ENCODE data around the gene SARS2.
"Not testable (repeated sequence)": the region's sequence is repeated elsewhere in the genome, so short reads cannot be mapped to it uniquely, and the experiment has no call there.

SARS2 gene, protein sequence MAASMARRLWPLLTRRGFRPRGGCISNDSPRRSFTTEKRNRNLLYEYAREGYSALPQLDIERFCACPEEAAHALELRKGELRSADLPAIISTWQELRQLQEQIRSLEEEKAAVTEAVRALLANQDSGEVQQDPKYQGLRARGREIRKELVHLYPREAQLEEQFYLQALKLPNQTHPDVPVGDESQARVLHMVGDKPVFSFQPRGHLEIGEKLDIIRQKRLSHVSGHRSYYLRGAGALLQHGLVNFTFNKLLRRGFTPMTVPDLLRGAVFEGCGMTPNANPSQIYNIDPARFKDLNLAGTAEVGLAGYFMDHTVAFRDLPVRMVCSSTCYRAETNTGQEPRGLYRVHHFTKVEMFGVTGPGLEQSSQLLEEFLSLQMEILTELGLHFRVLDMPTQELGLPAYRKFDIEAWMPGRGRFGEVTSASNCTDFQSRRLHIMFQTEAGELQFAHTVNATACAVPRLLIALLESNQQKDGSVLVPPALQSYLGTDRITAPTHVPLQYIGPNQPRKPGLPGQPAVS
- 2.4 to 6.7 (median 4.0) reads per million in 9 experiments for total RNA-seq

- no peaks in the 10 kb centered on the region for H3K27me3 Mint-ChIP-seq
- peak within 1 kb of the TSS; percentile 98 to 99 for H3K27ac Mint-ChIP-seq
- H3K36me3 Mint-ChIP-seq (ENCODE audit: insufficient read depth) = peaks cover 31% of the 10 kb centered on the region
- DNase-seq (peak; percentile 88 to 98 (median 93)), ATAC-seq (replicated peaks) (peak; percentile 53)
- peak within 1 kb of the TSS; percentile 96 to 98 for H3K4me3 Mint-ChIP-seq
- H3K9me3 Mint-ChIP-seq = no peaks in the 10 kb centered on the region
- H3K4me1 Mint-ChIP-seq (ENCODE audit: low read depth in 2 of 2) = peaks cover 46 to 52% of the 10 kb centered on the region in 2 donors
Observed at GRCh38 chr19:38929929-38930775, at the start of gene SARS2. Gene SARS2 (minus strand): TSS chr19:38930763. CDS start chr19:38930736, 27 bp downstream.

DNA sequence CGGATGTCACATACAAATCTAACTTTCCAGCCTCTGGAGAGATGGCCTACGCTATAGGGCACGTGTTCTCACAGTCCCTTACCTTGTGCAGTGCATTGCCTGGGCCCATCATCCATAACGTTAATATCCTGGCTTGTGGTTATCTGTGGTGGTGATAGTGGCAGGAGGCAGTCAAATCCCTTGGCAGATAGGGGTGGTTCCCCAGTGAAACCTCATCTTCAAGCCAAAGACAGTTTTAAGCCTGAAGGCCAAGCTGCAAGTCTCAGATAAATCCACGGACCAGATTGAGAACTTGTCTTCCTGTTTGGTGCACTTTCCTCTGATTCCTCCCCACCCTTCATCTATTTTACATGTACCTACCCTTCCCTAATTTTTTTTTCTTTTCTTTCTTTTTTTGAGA is 49.2 kb upstream of the SARS2 start:
- no peak overlapping the region for H3K27ac Mint-ChIP-seq
- ATAC-seq (replicated peaks) (no peak), DNase-seq (no peak)
- H3K9me3 Mint-ChIP-seq = no peaks in the 10 kb centered on the region
- H3K27me3 Mint-ChIP-seq = peaks cover 15 to 30% of the 10 kb centered on the region in 2 donors
- no peaks in the 10 kb centered on the region for H3K36me3 Mint-ChIP-seq (ENCODE audit: insufficient read depth)
- H3K4me1 Mint-ChIP-seq (ENCODE audit: low read depth in 2 of 2) = peaks cover 5 to 14% of the 10 kb centered on the region in 2 donors
- no peak overlapping the region for H3K4me3 Mint-ChIP-seq

GRCh38 chr19:38978326-38978689 is 47.7 kb upstream of the SARS2 start:
- Mint-ChIP-seq H3K36me3 (ENCODE audit: insufficient read depth) (no peaks in the 10 kb centered on the region), H3K4me1 (ENCODE audit: low read depth in 2 of 2) (peaks cover 5 to 14% of the 10 kb centered on the region in 2 donors), H3K27me3 (peaks cover 21 to 38% of the 10 kb centered on the region in 2 donors), H3K27ac (no peak overlapping the region), H3K9me3 (no peaks in the 10 kb centered on the region), H3K4me3 (no peak overlapping the region)
- DNase-seq (no peak), ATAC-seq (replicated peaks) (no peak)

GRCh38 chr19:38977445-38978325 is 47.1 kb upstream of the SARS2 start:
- ATAC-seq (replicated peaks) (no peak), DNase-seq (no peak)
- H3K36me3 Mint-ChIP-seq (ENCODE audit: insufficient read depth) = no peaks in the 10 kb centered on the region
- no peak overlapping the region for H3K4me3 Mint-ChIP-seq
- peaks cover 21 to 38% of the 10 kb centered on the region in 2 donors for H3K27me3 Mint-ChIP-seq
- H3K27ac Mint-ChIP-seq = no peak overlapping the region
- H3K4me1 Mint-ChIP-seq (ENCODE audit: low read depth in 2 of 2) = peaks cover 5 to 14% of the 10 kb centered on the region in 2 donors
- no peaks in the 10 kb centered on the region for H3K9me3 Mint-ChIP-seq

GRCh38 chr19:38975861-38976271 is 45.3 kb upstream of the SARS2 start:
- ATAC-seq (replicated peaks) = no peak
- no peak for DNase-seq
- Mint-ChIP-seq H3K36me3 (ENCODE audit: insufficient read depth) (no peaks in the 10 kb centered on the region), H3K4me1 (ENCODE audit: low read depth in 2 of 2) (peaks cover 5 to 14% of the 10 kb centered on the region in 2 donors), H3K27me3 (peaks cover 21 to 38% of the 10 kb centered on the region in 2 donors), H3K27ac (no peak overlapping the region), H3K4me3 (peak overlapping the region; percentile 70 to 85), H3K9me3 (no peaks in the 10 kb centered on the region)

- H3K4me3 Mint-ChIP-seq = peak within 1 kb of the TSS; percentile 70 to 85
Observed at GRCh38 chr19:38975214-38975860, 44.8 kb upstream of the SARS2 start, which contains the start of gene FBXO17. Gene FBXO17 (minus strand): TSS chr19:38975742. CDS start chr19:38950319, 25,423 bp downstream.

DNA sequence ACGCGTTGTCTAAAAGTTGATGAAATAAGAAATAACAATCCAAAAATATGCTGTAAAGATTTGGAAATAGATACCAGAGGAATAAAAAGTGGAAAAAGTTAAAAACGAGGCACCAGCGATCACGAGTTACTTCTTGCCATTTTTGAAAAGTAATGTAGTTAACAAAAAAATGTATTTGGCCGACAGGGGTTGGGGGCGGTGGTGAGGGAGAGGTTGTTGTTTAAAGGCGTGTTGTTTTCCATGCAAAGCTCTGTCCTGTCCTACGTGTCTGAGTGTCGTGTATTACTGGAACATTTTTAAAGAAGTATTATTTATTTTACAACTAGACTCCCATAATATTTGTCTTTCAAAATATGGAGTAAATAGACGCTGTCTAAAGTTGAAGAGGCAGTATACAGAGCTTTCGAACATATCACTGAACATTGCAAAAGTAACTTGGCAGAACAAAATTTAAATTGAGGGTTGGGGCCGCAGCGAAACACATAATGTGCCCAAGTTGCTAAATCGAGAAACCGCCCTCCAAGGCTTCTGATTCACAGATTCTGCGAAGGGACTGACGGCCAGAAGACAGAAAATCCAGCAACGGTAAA is 44.2 kb upstream of the SARS2 start:
- Mint-ChIP-seq H3K9me3 (no peaks in the 10 kb centered on the region), H3K27me3 (peaks cover 21 to 38% of the 10 kb centered on the region in 2 donors), H3K4me1 (ENCODE audit: low read depth in 2 of 2) (peaks cover 5 to 14% of the 10 kb centered on the region in 2 donors), H3K36me3 (ENCODE audit: insufficient read depth) (no peaks in the 10 kb centered on the region), H3K27ac (peak overlapping the region in 1 of 2 donors; percentile 29), H3K4me3 (peak overlapping the region; percentile 66 to 78)
- no peak for DNase-seq
- no peak for ATAC-seq (replicated peaks)

More at GRCh38 chr19:38975214-38975860, 44.8 kb upstream of the SARS2 start, which contains the start of gene FBXO17:
- peaks cover 5 to 14% of the 10 kb centered on the region in 2 donors for H3K4me1 Mint-ChIP-seq (ENCODE audit: low read depth in 2 of 2)
- ATAC-seq (replicated peaks) (peak; percentile 26), DNase-seq (no peak)
- H3K27me3 Mint-ChIP-seq = peaks cover 21 to 38% of the 10 kb centered on the region in 2 donors
- no peaks in the 10 kb centered on the region for H3K9me3 Mint-ChIP-seq
- peak within 1 kb of the TSS in 1 of 2 donors; percentile 29 for H3K27ac Mint-ChIP-seq
- no peaks in the 10 kb centered on the region for H3K36me3 Mint-ChIP-seq (ENCODE audit: insufficient read depth)

DNA sequence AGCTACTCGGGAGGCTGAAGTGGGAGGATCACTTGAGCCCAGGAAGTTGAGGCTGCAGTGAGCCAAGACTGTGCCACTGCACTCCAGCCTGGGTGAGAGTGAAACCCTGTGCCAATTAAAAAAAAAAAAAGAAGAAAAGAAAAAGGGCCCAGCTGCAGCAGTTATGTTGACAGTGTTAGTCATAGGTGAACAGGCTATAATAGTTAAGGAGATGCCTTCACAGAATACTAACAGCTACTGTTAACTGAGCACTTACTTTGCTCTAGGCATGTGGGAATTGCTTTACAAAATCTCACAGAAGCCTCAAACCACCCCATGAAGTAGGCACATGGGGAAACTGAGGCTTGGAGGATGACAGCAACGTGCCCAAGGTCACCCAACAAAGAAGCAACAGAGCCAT is 41.1 kb upstream of the SARS2 start:
- Mint-ChIP-seq H3K4me3 (no peak overlapping the region), H3K27me3 (peaks cover 20 to 27% of the 10 kb centered on the region in 2 donors), H3K27ac (no peak overlapping the region), H3K4me1 (ENCODE audit: low read depth in 2 of 2) (peaks cover 5 to 13% of the 10 kb centered on the region in 2 donors), H3K9me3 (no peaks in the 10 kb centered on the region), H3K36me3 (ENCODE audit: insufficient read depth) (no peaks in the 10 kb centered on the region)
- DNase-seq (no peak), ATAC-seq (replicated peaks) (no peak)

GRCh38 chr19:38970664-38971532 is 40.3 kb upstream of the SARS2 start:
- H3K36me3 Mint-ChIP-seq (ENCODE audit: insufficient read depth) = no peaks in the 10 kb centered on the region
- no peak overlapping the region for H3K4me3 Mint-ChIP-seq
- no peak for DNase-seq
- H3K9me3 Mint-ChIP-seq = no peaks in the 10 kb centered on the region
- ATAC-seq (replicated peaks) = no peak
- no peak overlapping the region for H3K27ac Mint-ChIP-seq
- H3K4me1 Mint-ChIP-seq (ENCODE audit: low read depth in 2 of 2) = peaks cover 1 to 5% of the 10 kb centered on the region in 2 donors
- H3K27me3 Mint-ChIP-seq = peaks cover 13 to 19% of the 10 kb centered on the region in 2 donors

DNA sequence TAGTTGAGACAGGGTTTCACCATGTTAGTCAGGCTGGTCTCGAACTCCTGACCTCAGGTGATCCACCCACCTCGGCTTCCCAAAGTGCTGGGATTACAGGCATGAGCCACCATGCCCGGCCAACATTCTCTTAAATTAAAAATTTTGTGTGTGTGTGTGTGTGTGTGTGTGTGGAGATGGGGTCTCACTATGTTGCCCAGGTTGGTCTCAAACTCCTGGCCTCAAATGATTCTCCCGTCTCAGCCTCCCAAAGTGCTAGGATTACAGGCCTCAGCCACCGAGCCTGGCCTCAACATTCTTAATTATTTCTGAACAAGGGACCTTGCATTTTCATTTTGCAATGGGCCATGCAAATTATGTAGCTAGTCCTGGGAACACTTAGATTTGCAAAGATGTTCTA is 35.6 kb upstream of the SARS2 start:
- not testable (repeated sequence) for H3K36me3 Mint-ChIP-seq (ENCODE audit: insufficient read depth); H3K9me3 Mint-ChIP-seq; H3K27ac Mint-ChIP-seq; DNase-seq; H3K4me1 Mint-ChIP-seq (ENCODE audit: low read depth in 2 of 2); H3K4me3 Mint-ChIP-seq; ATAC-seq (replicated peaks)
- H3K27me3 Mint-ChIP-seq = peaks cover 0 to 10% of the 10 kb centered on the region in 2 donors

DNA sequence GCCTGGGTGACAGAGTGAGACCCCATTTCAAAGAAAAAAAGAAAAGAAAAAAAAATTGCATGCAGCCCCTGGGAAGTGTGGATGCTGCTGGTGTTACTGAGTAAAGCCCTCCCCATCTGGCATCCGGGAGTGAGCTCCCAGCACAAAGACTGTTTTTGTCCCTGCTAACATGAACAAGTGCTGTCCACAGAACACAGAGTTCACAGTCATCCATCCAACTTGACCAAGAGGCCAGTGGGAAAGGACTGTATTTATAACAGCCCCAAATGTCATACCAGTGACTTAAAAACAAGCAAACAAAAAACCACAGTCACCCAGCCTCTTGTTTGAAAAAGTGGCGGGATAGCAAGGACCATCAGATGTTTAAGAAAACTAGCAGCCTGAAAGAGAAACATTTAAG is 34.2 kb upstream of the SARS2 start:
- Mint-ChIP-seq H3K4me3 (no peak overlapping the region), H3K27ac (no peak overlapping the region), H3K9me3 (no peaks in the 10 kb centered on the region), H3K27me3 (peaks cover 0 to 10% of the 10 kb centered on the region in 2 donors), H3K36me3 (ENCODE audit: insufficient read depth) (no peaks in the 10 kb centered on the region), H3K4me1 (ENCODE audit: low read depth in 2 of 2) (peaks cover 5 to 7% of the 10 kb centered on the region in 2 donors)
- ATAC-seq (replicated peaks) (no peak), DNase-seq (no peak)
